ENCODE data around the gene ZNF764.
A peak's percentile ranks its signal among the peaks of the same experiment; 100 is the strongest.

ZNF764 gene

DNA sequence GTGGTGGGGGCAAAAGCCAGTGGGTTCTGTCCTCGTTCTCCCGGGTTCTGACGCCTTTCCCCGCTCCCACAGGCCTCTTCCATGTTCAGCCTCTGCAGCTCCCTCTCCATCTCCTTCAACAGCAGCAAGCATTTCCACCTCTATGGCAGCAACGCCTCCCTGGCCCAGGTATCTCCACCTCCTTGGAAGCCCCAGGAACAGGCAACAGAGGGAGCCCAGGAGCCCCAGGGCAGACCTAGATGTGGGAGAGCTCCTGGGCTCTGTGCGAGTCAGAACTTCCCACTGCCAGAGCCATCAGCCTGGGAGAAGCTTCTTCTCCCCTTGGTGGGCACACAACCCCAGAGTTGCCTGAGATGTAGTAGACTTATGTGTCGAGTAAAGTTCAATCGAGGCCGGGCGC lies 39.6 kb downstream of the ZNF764 start:
- Histone ChIP-seq H4K20me1 (peaks cover 0 to 42% (median 0%) of the 10 kb centered on the region in 11 experiments; a peak in 6 of 22 replicates), H3K9me3 (replicated peaks in 1 of 11) (no peaks in the 10 kb centered on the region), H3K27me3 (no peaks in the 10 kb centered on the region), H3K4me2 (no peak overlapping the region), H3K36me3 (peaks cover 0 to 85% (median 0%) of the 10 kb centered on the region in 11 experiments; a peak in 10 of 22 replicates), H3K27ac (no peak overlapping the region), H3K4me1 (peaks cover 0 to 25% (median 20%) of the 10 kb centered on the region in 10 experiments; a peak in 16 of 20 replicates), H3K9ac (no peak overlapping the region), H3K4me3 (no peak overlapping the region)
- no peak for TF ChIP-seq Cebpa-rat (IDR thresholded peaks at IDR 0.05)

DNA sequence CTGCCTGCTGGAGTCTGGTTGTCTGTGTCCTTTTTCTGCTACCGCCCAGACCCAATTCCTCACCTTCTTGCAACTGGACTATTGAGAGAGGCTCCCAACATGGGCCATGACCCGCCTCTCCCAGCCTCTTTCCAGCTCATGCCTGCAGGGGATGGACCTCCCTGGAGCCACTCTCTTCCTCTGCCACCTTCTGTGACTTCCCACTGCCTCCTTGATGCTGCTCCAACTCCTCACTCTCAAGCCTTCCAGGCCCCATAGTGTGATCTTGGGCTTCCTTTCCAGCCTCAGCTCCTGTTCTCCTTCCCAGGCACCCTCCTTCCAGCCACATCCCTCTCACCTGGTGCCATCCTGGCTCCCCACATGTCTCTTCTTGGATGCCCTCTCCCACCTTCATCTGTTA lies 42.9 kb downstream of the ZNF764 start:
- Histone ChIP-seq H3K9ac (no peak overlapping the region), H3K36me3 (peaks cover 0 to 100% (median 0%) of the 10 kb centered on the region in 11 experiments; a peak in 10 of 22 replicates), H3K27ac (no peak overlapping the region), H4K20me1 (peaks cover 0 to 47% (median 0%) of the 10 kb centered on the region in 11 experiments; a peak in 5 of 22 replicates), H3K27me3 (no peaks in the 10 kb centered on the region), H3K4me3 (no peak overlapping the region), H3K4me2 (no peak overlapping the region), H3K4me1 (peaks cover 0 to 17% (median 11%) of the 10 kb centered on the region in 10 experiments; a peak in 13 of 20 replicates), H3K9me3 (replicated peaks in 1 of 11) (no peaks in the 10 kb centered on the region)
- TF ChIP-seq Cebpa-rat (IDR thresholded peaks at IDR 0.05) = no peak

DNA sequence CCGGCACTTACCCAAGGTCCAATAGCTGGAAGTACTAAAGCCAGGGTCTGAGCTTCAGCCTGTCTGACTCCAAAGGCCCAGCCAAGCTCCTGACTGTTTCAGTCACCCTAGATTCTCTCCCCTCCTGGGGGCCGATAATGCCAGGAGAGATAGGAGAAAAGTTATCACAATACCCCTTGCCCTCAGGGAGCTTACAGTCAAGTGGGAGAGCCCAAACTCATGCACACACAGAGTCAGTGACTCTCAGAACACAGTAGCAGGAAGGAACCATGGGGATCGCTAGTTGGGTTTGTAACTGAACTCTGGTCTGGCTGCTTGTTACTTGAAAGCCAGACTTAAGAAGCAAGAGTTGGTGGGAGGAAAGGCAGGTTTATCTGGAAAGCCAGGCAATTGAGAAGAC lies 46.7 kb downstream of the ZNF764 start:
- Histone ChIP-seq H3K4me1 (peaks cover 0 to 24% (median 13%) of the 10 kb centered on the region in 10 experiments; a peak in 14 of 20 replicates), H3K27me3 (no peaks in the 10 kb centered on the region), H3K9me3 (replicated peaks in 1 of 11) (peaks cover 0 to 4% (median 0%) of the 10 kb centered on the region in 11 experiments; a peak in 1 of 22 replicates), H3K27ac (no peak overlapping the region), H3K36me3 (peaks cover 0 to 99% (median 0%) of the 10 kb centered on the region in 11 experiments; a peak in 10 of 22 replicates), H4K20me1 (peaks cover 0 to 45% (median 0%) of the 10 kb centered on the region in 11 experiments; a peak in 4 of 22 replicates), H3K4me2 (no peak overlapping the region), H3K4me3 (no peak overlapping the region), H3K9ac (no peak overlapping the region)
- TF ChIP-seq Cebpa-rat (IDR thresholded peaks at IDR 0.05) = no peak

DNA sequence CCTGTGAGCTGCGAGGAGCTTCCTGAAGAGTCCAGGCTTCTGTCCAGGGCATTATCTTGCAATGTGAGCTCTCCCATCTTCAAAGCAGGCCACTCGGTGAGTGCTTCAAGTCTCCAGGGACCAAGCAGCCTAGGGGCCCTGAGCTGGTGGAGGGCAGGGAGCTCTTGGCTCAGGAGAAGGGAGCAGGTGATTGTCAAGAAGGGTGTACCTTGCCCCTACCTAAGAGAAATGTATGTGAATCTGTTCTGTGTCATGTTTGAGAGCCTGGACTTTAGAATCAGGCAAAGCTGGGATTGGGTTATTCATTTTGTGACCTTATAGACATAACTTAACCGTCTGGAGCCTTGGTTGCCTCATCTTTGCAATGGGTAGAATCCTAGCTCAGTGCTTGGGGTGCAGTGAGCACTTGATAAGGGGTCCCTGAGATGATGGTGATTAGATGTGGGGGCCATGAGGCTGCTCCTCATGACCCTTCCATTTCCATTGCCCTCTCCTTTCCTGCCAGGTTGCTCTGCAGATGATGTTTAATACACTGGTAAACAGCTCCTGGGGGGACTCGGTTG lies 47.7 kb downstream of the ZNF764 start:
- no peak overlapping the region for H3K4me3 ChIP-seq
- H3K9ac ChIP-seq = no peak overlapping the region
- H3K27ac ChIP-seq = no peak overlapping the region
- peaks cover 0 to 19% (median 9%) of the 10 kb centered on the region in 10 experiments; a peak in 13 of 20 replicates for H3K4me1 ChIP-seq
- no peak overlapping the region; a peak in 1 of 22 replicates for H3K4me2 ChIP-seq
- peaks cover 0 to 5% (median 0%) of the 10 kb centered on the region in 11 experiments; a peak in 1 of 22 replicates for H3K9me3 ChIP-seq (replicated peaks in 1 of 11)
- H3K36me3 ChIP-seq = peaks cover 0 to 99% (median 0%) of the 10 kb centered on the region in 11 experiments; a peak in 10 of 22 replicates
- no peak for TF ChIP-seq Cebpa-rat (IDR thresholded peaks at IDR 0.05)
- H4K20me1 ChIP-seq = peaks cover 0 to 42% (median 0%) of the 10 kb centered on the region in 11 experiments; a peak in 4 of 22 replicates
- no peaks in the 10 kb centered on the region for H3K27me3 ChIP-seq

DNA sequence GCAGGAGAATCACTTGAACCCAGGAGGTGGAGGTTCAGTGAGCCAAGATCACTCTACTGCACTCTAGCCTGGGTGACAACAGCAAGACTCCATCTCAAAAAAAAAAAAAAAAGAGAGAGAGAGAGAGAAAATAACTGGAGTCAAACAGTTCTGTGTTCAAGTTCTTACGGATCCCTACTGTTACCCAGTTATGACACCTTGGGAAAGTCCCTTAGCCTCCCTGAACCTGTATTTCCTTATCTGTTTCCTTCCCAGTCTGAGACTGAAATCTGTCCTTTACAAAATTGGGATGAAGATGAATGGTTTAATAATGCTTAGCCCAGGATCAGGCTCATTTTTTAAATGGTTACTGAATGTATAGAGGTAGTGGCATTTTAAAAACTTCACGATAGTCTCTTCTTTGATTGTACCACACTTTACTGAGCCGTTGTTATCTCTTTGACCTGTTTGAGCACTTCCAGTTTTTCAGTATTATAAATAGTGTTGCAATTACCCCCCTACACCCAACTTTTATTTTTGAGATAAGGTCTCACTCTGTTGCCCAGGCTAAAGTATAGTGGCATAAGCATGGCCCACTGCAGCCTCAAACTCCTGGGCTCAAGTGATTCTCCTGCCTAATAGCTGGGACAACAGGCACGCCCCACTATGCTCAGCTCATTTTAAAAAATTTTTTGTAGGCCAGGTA lies 49.0 kb downstream of the ZNF764 start:
- Histone ChIP-seq H3K9ac (no peak overlapping the region), H3K27me3 (no peaks in the 10 kb centered on the region), H3K4me1 (peaks cover 0 to 19% (median 9%) of the 10 kb centered on the region in 10 experiments; a peak in 13 of 20 replicates), H4K20me1 (peaks cover 0 to 43% (median 0%) of the 10 kb centered on the region in 11 experiments; a peak in 4 of 22 replicates), H3K27ac (peak overlapping the region in 2 of 11 experiments; percentile 3 to 11; a peak in 1 of 22 replicates), H3K9me3 (replicated peaks in 1 of 11) (peaks cover 0 to 5% (median 0%) of the 10 kb centered on the region in 11 experiments; a peak in 1 of 22 replicates), H3K4me3 (no peak overlapping the region), H3K36me3 (peaks cover 0 to 99% (median 0%) of the 10 kb centered on the region in 11 experiments; a peak in 10 of 22 replicates), H3K4me2 (peak overlapping the region in 7 of 11 experiments; percentile 13 to 67 (median 49); a peak in 11 of 22 replicates)
- no peak for TF ChIP-seq Cebpa-rat (IDR thresholded peaks at IDR 0.05)
